NCI-H2196 (cell line): Measurements from ENCODE around the gene CPB1.
A peak's percentile ranks its signal among the peaks of the same experiment; 100 is the strongest.

ENCODE experiments used
- DNase-seq: peaks from one replicate; lab custom pipeline; 2025; ENCODE audit not compliant: unreplicated experiment; lab: John Stamatoyannopoulos, UW

CPB1 gene

DNA sequence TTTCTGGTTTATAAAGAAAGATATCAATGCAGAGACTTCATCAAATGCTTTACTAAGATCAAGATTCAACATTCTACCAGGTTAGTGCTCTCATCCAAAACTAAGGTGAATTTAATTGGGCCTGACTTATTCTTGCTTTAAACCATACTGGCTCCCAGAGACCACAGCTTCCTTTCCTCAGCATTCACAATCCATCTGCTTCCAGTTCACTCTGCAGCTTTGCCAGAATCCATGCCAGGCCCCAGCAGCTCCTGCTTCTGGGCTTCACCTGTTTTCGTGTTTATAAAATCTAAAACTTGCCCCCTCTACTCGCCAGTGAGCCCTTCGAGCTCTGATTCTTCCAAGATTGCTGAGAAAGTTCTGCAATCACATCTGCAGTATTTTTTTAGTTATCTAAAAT, 2.3 kb downstream of the CPB1 start:
- no peak for DNase-seq

DNA sequence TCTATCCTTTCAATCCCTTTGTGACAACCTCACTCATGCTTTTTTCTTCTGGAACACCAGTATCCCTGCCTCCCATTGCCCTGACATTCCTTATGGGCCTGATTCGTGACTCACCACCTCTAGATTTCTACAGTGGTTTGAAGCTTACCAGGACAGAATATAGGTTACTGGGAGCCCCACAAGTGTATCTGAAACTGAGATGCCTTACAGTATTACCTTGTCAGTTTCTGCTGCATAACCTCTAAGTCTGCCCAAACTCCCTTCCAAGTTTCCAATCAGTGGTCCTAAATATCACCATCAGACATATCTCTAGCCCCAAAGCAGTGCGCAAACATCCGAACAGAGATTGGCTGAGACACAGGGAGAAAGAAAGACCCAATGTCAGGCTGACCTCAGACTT, 5.6 kb downstream of the CPB1 start:
- DNase-seq = no peak

DNA sequence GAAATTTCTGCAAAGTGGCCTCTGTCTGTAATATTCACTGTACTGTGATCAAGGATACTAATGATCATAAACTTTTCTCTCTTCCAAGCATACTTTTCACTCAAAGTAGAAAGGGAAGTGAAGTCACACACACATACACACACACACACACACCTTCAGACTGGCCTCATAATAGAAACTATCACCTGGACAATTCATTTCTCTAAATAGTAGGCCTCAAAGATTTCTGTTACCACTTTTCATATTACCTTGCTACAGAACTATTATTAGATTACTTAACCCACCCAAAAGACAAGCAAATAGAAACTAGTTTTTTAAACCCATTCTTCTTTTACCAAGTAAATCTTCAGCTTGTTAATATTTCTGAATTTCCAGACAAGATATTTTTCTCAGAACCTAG, 12.2 kb downstream of the CPB1 start:
- DNase-seq = no peak

DNA sequence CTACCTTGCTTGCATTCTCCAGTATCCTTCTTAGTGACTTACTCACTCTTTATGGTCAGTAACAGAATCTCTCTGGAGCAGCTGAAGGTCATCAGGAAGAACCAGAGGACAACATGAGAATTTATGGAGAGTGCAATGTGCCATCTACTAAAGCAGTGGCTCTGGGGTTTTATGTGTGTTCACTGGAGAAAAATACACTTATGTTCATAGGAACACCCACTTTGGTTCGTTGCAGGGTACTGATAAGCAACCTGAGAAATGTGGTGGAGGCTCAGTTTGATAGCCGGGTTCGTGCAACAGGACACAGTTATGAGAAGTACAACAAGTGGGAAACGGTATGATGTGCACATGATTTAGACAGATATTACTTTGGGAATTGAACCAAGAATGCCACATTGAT, 12.8 kb downstream of the CPB1 start:
- no peak for DNase-seq

DNA sequence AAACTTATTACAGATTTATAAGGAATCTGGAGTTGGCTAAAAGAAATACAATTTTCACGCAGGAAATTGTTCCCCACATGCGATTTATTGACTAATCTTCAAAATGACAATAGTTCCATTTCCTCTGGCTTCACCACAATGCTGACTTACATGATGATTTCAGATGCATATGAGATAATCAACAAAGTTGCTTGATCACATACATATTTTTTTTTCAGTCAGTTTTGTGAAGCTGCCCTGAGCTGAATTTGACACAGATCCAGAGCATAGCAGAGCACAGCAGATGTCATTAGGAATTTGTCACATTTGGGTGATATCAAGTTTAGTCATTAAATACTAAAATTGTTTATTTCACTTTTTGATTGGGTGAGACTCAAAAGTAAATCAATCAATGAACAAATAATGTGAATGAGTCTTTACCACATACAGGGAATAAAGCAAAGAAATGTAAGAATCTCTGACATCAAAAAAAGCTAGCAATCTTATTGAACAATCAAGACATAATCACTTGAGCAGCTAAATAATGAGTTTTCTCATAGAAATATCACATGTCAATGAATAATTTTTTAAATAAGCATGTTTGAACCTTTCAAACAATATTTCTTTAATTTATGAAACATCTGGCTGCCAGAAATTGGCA, 18.3 kb downstream of the CPB1 start:
- no peak for DNase-seq

DNA sequence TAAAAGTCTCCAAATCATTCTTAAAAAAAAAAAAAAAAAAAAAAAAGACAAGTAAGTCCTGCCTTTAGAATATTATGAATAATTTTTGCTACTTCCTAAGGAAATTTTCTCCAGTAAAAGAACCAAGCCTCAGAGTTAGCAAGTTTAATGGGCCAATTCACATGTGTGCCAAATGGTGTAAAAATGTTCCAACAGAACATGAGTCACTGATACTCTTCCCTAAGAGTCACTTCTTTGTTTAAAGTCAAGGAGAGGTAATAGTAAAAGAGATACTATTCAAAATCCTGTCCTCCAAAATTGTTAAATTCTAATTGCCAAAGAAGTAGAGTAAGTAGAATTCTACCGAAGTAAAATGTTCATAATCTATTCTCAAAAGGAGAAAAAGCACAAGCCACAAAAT, 19.7 kb downstream of the CPB1 start:
- DNase-seq = no peak

DNA sequence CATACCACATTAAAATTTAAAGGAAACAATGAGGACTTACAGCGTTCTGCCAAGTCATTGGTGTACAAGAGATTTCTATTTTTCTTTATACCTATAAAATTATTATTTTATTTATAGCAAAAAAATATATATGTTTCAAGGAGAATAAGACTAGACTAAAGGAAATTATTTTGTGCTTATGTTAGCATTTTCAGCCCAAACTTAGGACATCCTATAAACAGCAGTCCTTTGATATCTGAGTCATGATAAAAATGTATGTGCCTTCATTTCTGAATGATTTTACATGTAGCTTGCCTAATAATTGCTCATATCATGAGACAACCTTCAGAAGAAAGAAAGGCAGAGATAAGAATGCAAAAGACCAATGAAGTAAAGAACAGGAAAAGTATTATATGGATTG, 20.8 kb downstream of the CPB1 start:
- no peak for DNase-seq

DNA sequence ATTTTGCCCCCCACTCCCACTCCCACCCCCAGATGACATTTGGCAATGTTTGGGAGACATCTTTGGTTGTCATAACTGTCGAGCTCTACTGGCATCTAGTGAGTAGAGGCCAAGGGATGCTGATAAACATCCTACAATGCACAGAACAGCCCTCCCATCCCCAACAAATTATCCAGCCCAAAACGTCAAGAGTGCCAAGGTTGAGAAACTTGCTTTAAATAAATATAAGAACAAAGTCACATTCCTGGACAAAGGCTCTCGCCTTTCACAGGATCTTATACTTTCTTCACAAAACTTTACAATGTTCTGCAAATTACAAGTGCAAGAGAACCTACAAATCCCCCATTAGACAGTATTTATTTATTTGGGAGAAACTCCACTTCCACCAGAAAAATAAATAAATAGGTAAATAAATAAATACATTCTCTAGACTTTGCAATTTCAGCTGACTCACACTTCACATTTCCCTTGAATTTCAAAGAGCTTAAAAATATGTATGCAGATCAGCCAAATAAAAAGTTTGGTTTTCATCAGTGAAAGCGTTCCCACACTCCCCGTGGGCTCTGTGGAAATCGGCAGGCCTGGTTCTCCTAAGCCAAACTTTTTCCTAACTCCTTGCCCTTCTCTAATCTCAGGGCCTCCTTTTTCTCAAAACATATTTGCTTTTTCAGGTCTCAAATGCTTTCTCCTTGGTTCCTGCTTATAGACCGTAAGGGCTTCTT, 24.8 kb downstream of the CPB1 start:
- DNase-seq = no peak

DNA sequence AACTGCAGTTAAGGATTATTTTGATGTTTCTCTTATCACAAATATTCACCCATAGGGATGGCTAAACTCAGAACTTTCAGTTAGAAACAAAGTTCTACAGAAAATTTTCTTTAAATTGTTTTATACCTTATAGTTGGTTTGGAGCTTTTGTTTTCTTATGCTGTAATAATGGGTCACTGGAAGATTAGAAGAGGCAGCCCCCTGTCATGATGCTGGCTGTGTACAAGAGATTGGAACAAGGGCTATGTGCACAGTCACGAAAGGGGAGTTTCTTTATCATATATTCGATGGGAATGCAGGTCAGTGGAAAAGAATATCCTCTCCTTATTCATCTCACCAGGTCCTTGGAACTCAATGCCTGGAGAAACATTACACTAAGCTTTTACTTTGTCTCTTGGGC, 25.5 kb downstream of the CPB1 start:
- no peak for DNase-seq

DNA sequence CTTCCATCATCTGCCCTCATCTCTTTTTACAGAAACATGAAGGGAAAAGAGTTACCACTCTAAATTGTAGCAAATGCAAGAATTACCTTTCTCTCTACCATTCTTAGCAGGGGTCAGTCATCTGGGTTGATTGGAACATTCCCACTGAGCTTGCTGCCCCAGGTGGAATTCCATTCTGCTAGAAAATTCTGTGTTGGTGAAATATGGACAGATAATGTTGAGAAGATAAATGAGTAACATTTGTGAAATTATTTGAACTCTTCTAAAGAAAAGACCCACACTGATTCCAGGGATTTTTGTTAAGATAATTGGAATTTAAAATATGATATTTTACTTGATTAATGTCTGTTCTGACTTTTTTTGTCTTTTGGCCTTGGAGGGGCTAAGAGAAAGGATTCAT, 26.4 kb downstream of the CPB1 start:
- DNase-seq = no peak

DNA sequence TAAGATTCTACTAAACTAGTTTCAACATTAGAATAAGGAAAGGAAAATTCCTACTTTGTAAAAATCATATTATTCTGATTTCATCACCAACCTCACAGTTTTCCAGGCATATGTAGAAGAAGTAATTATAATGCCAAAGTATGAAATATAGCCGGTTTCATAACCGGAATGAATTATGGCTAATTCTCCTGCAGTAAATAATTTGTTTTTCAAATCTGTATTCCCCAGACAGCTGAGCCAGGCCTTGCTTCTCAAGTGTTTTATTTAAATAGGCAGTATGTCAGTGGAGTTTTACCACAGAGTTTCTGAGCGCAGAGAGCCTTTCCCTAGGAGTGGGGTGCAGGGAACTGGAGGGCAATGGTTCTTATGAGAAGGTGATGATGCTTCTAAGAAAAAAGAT, 28.8 kb downstream of the CPB1 start:
- DNase-seq = no peak

DNA sequence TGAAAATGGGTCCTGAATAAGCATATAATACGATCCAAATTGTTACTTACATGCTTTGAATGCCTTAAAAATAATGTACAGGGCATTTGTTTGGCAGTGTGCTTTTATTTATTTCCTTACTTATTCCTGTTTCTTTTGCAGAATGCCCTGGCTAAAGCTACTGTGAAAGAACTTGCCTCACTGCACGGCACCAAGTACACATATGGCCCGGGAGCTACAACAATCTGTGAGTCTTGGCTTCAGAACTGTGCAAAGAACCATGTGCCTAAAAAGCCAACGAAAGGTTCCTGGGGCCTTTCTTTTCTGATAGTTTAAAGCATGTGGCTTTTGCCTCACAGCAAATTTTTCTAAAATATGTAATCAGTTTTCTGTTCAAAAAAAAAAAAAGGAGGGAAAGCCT, 29.7 kb downstream of the CPB1 start:
- no peak for DNase-seq

DNA sequence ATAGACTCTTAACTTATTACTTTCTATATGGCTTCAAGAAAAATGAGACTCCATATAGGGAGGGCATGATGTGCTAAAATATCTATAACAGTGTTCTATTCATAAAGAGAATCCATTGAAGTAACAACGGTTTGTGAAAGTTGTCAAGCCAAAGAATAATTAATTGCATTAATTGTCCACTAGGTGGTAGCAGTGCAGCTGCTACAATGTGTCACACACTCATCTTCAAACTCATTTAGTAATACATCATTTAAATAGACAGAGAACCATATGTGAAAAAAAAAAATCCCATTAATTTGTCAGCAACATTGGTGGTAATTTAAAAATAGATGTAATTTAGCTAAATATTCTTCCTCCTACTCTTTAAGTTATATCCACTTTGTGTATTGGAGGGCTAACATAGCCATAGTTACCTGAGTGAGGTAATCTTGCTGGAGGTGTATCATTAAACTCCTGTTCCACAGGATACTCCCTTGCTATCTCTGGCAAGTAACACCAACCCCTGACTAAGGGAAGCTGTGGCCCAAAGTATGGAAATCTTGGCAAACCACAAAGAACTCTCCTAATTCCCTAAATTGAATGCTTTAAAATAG, 33.8 kb downstream of the CPB1 start:
- DNase-seq = peak; percentile 66

DNA sequence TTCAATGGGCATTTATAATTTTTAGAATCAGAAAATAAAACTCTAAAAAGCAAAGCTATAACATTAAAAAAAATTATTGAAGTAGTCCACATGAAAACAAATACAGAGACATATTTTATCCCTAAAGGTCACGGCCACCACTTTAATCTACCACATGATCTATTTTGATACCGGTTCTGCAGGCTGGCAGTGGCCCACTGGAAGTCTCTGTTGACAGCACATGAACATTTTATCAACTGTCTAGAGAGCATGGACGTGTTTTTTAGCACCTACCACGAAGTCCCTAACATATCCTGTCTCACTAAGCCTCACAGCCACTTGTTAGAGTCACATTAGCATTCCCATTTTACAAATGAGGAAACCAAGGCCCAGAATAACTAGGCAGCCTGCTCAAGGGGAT, 35.7 kb downstream of the CPB1 start:
- no peak for DNase-seq

DNA sequence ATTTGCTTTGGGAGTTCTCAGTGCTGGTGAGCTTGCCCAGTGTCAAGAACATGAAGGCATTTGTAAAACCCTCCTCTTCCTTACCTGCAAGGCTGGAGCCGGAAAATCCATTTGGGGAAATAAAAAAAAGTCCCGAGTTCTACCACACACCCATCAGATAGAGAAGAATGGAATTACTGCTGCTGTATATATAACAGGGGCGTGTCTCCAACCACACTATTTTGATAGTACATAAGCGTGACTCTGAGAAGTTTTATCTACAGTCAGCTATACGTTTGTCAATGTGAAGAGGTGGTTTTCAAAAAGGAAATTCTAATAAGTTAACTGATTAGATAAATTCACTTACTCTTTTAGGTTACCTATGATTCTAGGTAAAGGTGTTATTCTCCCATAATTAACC, 36.2 kb downstream of the CPB1 start:
- no peak for DNase-seq

DNA sequence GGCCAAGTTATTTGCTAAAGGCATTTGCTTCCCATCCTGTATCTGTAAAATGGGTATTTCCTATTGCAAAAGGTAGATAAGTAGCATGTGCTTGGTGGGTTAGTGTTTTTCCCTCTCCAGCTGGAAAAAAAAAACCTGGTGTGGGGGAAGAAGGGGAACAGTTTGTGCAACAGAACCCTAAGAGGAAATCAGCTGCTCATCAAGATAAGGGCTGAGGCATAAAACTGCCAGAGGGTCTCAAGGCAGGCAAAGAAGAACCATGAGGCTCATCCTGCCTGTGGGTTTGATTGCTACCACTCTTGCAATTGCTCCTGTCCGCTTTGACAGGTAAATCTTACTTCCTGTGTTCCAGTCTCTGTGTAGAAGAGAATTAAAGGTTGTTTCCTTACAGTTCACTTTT, 37.4 kb downstream of the CPB1 start, which contains the start of gene CPA3:
Gene CPA3, plus strand, starts transcription at position 248 of the 400 bp plus-strand sequence. Its CDS starts 12 bp downstream, at position 260.
- no peak for DNase-seq

DNA sequence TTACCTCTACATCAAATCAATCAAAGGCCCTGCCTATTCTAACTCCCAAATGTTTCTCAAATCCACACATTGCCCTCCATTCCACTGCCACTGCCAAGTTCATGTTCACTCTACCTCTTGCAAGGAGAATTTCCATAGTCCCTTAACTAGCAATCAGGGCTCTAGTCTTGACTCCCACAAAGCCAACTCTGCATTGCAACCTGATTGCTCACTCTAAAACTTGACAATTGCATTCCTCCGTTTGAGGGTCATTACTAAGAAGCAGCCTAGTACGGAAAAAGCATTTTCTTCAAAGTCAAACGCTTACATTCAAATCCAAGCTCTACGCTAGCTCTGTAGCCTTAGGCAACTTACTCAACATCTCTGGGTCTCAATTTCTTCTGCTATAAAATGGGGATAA, 38.6 kb downstream of the CPB1 start:
- no peak for DNase-seq

DNA sequence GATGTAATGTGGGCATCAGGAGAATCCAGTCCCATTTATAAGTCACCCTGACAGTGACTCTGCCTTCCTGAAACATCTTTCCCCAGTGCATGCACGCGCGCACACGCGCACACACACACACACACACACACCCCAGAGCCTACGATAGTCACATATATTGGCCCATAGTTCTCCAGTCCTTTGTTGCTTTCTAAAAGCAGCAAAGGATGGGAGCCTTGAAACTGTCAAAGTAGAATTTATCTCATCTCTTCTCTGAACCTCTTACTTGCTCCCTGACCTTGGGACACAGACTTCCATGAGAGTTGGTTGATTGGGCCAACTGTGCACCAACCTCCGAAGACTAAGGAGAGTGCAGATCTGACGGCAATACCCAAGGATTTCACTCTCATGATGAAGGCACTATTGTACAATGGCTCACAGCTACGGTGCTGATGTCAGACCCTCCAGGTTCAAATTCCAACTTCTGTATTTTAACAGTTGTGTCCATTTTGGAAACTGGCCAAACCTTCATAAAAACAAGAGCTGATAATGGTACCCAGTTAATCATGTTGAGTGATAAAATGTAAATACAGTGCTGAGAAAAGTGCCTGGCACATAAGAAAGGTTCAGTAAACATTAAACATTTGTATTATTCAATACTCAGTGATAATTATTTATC, 45.8 kb downstream of the CPB1 start:
- DNase-seq = peak; percentile 54

DNA sequence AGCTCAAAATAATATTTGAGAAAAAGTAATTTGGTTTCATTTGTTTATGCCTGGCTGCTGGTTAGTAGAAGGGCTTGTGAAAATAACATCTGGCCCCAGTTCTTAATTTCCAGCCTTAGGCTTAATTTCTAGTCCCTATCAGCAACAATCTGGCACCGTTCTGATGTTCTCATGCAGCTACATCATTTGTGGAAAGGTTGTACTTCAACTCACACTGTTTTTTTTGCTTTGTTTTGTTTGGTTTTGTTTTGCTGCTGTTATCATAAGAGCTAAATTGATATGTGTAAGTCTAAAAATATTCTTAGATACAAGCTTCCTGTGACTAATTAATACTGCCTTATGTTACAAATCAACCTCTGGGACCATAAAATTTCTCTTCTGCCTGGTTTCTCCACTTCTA, 46.4 kb downstream of the CPB1 start:
- DNase-seq = peak; percentile 25

DNA sequence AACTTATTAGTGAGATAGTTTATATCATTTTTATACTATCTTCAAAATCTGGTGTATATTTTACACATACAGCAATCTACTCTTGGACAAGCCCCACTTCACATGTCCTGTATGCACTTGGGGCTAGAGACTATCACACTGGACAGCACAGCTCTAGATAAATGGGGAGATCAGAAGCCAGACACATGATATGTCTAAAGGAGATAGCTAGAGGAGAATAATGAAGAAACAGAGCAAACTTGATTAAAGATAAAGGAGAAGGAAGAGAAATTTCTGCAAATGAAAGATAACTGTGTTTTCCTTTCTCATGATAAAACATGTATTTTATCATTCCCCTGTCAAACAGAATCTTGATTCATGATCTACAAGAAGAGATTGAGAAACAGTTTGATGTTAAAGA, 50.5 kb downstream of the CPB1 start:
- no peak for DNase-seq

DNA sequence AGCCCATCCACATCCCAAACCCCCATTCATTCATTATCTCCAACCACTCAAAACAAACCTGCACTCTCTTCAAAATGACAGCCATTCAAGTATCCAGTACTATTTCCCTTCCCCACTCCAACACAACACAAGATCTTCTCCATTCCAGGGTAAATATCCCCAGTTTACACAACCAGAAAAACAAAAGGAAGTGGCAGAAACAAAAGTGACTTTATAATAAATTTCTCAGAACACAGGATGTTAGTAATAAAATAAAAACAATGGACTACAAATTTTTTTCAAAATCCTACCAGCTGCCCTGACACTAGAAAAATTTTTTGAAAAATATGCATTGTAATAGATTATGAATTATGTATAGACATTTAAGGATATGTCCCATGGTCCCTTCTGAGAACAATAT, 51.6 kb downstream of the CPB1 start:
- DNase-seq = no peak

DNA sequence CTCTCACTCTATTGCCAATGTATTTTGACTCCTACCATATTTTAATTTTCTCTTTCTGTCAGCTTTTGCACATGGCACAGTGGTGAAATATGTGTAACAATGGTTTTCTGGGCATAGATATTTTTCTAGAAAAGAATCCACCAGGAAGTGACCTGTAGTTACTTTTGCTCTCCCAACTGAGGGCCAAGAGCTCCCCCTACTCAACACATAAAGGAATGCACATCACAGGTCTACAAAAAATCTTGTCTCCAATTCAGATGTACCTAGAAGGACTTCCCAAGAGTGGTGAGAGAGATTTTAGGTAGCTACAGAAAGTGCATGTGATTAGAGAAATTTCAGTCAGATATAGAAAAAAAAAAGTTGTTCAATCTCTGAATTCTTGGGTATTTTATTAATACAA, 53.1 kb downstream of the CPB1 start:
- no peak for DNase-seq
